G401.6 (cell line): Measurements from ENCODE around the gene ADH1C.
"Not testable (repeated sequence)": the region's sequence is repeated elsewhere in the genome, so short reads cannot be mapped to it uniquely, and the experiment has no call there.

Experiments used
- FAIRE-seq: peaks from 2 replicates; lab custom pipeline; 2012; peaks lifted over from hg19 to GRCh38; lab: Jason Lieb, UNC

The ADH1C gene

DNA sequence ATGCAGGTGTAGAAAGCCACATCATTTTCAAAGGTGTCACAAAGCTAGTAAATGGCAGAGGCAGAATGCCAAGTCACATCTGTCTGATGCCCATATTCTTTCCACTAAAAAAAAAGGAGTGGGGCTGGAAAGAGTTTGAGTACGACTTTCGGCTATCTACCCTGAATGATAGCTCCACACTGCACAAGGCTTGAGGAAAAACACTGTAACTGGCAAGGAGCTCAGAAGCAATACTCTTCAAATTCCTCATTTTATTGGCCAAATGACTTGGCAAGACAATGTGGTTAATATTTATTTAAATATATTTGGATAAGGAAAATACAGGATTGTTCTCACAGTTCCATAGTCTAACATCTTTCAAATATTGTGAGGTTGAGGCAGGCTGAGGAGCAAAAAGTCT, 5.4 kb upstream of the ADH1C start:
- FAIRE-seq, result no peak

GRCh38 chr4:99356992-99357391, 4.4 kb upstream of the ADH1C start:
- no peak for FAIRE-seq

- FAIRE-seq, result not testable (repeated sequence)
These were observed 3.6 kb upstream of the ADH1C start for GRCh38 chr4:99356149-99356548.

GRCh38 chr4:99351487-99351886, 1.1 kb downstream of the ADH1C start:
- no peak for FAIRE-seq

DNA sequence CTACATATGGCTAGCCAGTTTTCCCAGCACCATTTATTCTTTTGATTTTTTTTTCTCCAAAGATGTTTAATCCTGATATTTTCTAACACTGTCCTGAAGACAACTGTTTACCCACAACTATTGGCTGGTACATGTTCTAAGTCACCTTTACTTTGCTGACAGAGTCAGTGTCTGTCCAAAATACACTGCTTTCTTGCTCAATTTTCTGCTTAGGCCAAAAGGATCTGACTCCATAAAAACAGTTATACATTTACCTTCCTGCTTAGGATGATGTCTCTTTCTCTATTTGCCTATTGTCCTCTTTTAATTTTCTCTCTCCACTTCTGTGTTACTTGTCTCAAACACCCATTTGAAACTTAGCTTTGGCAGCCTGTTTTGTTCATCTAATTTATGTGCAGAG, 3.2 kb downstream of the ADH1C start:
- no peak for FAIRE-seq

DNA sequence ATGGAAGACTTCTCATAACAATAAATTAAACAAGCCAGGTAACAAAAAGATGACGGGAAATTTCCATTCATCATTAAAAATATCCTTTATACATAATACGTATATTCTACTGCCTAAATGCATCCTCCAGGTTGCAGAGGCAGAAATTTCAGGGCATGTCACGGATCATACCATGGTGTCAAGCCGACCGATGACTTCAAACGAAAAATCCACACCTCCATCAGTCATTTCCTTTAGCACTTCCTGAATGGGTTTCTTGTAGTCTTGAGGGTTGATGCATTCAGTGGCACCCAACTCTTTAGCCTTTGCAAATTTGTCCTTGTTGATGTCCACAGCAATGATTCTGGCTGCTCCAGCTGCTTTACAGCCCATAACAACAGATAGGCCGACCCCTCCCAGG, 9.9 kb downstream of the ADH1C start:
- FAIRE-seq, result not testable (repeated sequence)

DNA sequence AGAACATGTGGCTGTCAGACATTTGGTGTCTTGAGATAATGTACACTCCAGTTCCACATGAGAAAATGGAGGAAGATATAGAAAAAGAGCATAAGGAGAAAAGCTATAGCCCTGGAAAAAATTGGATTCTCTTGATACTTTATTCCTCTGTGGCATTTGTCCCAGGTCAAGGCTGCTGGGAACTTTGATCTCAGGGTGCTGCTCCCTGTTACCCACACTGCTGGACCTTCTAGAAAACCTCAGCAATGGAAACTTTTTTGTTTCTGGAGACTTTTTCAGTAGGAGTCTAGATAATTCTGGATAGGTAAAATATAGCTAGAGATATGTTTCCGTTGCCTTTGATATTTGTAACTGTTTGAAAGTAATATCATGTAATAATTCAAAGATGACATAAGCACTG, 11.1 kb downstream of the ADH1C start:
- no peak for FAIRE-seq

DNA sequence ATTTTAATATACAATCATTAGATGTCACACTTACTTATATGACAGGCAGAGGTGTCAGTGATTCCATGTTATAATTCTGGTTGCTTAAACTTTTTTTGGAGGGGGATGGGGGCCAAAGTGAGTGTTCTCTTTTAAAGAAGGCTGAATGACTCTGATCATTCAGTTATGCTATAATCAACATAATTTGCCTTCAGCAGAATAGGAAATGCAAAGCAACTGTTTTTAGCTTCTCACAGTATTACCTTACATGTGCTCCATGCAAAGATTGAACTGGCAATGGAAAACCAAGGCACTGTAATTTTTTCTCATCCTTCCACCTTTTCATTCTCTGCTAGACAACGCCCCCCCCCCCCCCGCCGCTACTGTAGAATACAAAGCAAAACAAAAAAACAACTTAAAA, 13.4 kb downstream of the ADH1C start:
- no peak for FAIRE-seq

DNA sequence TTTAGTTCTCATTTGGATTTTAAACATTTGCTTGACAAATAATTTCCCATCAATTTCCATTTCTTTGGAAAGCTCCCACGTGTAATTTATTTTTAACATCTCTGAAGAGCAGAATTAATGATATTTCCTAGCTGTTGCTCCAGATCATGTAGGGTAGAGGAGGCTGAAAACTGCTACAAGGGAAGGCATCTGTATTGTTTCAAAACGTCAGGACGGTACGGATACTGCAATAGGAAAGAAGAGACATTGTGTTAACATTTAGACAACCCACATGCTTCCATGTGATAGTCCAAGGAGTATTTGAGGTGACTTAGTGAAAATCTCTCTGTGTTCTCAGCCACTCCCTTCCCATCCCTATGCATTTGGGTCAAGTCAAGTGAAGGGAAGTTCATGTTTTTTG, 16.0 kb downstream of the ADH1C start:
- FAIRE-seq, result no peak

- no peak for FAIRE-seq
These were observed 17.7 kb downstream of the ADH1C start for GRCh38 chr4:99334880-99335279.

DNA sequence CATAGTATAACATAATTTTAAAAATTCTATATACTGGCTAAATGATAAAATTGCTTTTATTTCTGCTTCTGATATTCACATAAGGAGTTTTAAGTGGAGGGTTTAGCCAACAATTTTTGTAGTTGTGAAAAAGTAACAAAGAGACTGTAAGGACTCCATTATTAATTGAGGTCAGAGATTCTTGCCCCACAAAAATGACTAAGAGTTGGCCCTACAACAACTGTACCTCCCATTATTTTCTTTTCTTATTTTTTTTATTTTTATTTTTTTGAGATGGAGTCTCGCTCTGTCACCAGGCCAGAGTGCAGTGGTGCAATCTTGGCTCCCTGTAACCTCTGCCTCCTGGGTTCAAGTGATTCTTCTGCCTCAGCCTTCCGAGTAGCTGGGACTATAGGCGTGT, 21.9 kb downstream of the ADH1C start:
- FAIRE-seq, result no peak

DNA sequence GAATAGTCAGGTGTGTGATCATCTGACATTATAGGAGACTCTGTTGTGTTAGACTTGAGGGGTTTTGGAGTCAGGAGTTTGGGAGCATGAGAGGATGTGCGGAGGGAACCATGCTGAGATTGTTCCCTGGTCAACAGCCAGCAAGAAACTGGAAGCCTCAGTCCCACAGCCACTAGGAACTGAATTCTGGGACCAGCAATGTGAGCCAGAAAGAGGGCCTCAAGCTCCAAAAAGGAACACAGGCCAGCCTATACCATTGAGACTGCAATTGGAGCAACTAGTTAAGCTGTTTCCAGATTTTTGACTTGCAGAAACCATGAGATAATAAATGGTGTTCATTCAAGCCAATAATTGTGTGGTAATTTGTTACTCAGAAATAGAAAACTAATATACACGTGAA, 22.7 kb downstream of the ADH1C start:
- FAIRE-seq, result no peak

GRCh38 chr4:99324979-99325378, 27.6 kb downstream of the ADH1C start:
- no peak for FAIRE-seq

GRCh38 chr4:99324361-99324760, 28.2 kb downstream of the ADH1C start:
- no peak for FAIRE-seq

GRCh38 chr4:99323756-99324155, 28.8 kb downstream of the ADH1C start:
- FAIRE-seq, result no peak

- no peak for FAIRE-seq
These were observed 31.0 kb downstream of the ADH1C start, which contains the start of gene ADH1B for GRCh38 chr4:99321241-99322191. TSS of gene ADH1B (minus strand) at chr4:99321401. CDS start at chr4:99321331, 70 bp downstream.

- not testable (repeated sequence) for FAIRE-seq
These were observed 34.7 kb downstream of the ADH1C start for GRCh38 chr4:99317811-99318210.

DNA sequence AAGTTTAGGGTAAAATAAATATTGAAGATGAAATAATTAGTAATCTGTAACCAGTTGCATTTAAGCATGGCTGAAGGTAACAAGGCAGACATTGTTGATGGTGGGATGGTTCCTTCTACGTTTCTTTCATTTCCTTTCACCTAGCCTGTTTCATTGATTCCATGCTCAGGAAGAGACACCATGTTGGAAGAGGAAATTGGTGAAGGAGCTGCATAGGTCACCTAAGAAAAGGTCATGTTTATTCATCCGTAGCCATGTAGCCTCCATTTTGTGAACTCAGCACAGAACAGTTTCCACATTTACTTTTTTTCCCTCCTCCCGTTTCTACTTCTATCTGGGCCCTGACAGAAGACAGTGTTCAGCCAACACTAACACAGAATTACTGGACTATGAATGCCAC, 35.2 kb downstream of the ADH1C start:
- FAIRE-seq, result no peak

DNA sequence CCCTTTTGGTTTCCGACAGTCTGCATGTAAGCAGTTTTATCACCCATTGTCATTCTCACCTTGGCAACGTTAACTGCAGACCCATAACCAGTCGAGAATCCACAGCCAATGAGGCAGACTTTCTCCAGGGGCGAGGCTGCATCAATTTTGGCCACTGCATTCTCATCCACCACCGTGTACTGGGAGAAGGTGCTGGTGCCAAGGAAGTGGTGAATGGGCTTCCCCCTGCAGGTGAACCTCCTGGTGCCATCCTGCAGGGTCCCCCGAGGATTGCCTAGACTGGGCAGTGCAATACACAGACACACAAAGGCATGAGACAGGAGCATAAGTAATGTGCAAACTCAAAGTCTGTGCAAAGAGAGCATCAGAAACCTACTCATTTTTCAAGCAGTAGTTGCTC, 36.7 kb downstream of the ADH1C start:
- FAIRE-seq, result no peak

GRCh38 chr4:99314211-99314610, 38.3 kb downstream of the ADH1C start:
- FAIRE-seq, result no peak

GRCh38 chr4:99310389-99310788, 42.2 kb downstream of the ADH1C start:
- FAIRE-seq, result no peak

DNA sequence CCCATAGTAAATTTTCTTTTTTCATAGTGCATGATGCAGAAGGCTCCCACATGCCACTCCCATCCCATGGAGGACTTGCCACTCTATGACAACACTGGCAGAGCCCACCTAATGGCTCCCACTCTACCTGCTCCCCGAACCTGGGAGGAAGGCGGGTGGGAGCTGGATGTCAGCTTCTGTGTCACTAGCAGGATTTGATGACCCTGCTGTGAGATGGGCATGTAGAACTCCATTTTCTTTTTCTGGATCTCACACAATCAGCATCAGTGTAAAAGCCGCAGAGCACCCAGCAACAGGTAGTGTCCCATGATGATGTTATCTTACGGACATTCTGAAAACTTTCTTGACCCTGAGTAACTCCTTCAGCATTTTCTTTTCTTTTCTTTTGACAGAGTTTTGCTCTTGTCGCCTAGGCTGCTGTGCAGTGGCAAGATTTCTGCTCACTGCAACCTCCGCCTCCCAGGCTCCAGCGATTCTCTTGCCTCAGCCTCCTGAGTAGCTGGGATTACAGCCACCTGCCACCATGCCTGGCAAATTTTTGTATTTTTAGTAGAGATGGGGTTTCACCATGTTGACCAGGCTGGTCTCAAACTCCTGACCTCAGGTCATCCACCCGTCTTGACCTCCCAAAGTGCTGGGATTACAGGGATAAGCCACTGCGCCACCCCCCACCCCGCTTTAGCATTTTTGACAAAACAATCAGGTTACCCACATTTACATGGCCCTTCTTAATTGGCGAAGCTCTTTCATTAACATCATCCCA, 46.7 kb downstream of the ADH1C start:
- no peak for FAIRE-seq
